CD4-positive, alpha-beta T cell treated with Interleukin-15 for 1 hour (primary cell): Measurements from ENCODE around the gene GRK2.

Source experiments
- DNase-seq: peaks from one replicate; pipeline ENCODE4 v3.0.0-alpha.2; 2020

GRK2 gene

DNA sequence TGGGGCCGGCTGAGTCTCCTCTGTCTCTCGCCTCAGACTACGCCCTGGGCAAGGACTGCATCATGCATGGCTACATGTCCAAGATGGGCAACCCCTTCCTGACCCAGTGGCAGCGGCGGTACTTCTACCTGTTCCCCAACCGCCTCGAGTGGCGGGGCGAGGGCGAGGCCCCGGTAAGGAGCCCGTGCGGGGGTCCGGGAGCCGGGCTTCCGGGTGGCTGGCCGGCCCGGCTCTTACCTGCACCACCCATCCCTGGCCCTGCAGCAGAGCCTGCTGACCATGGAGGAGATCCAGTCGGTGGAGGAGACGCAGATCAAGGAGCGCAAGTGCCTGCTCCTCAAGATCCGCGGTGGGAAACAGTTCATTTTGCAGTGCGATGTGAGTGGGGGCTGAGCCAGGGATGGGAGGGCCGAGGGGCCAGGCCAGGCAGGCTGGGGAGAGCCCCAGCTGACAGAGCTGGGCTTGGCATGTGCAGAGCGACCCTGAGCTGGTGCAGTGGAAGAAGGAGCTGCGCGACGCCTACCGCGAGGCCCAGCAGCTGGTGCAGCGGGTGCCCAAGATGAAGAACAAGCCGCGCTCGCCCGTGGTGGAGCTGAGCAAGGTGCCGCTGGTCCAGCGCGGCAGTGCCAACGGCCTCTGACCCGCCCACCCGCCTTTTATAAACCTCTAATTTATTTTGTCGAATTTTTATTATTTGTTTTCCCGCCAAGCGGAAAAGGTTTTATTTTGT lies 18.7 kb downstream of the GRK2 start:
- DNase-seq, result no peak

DNA sequence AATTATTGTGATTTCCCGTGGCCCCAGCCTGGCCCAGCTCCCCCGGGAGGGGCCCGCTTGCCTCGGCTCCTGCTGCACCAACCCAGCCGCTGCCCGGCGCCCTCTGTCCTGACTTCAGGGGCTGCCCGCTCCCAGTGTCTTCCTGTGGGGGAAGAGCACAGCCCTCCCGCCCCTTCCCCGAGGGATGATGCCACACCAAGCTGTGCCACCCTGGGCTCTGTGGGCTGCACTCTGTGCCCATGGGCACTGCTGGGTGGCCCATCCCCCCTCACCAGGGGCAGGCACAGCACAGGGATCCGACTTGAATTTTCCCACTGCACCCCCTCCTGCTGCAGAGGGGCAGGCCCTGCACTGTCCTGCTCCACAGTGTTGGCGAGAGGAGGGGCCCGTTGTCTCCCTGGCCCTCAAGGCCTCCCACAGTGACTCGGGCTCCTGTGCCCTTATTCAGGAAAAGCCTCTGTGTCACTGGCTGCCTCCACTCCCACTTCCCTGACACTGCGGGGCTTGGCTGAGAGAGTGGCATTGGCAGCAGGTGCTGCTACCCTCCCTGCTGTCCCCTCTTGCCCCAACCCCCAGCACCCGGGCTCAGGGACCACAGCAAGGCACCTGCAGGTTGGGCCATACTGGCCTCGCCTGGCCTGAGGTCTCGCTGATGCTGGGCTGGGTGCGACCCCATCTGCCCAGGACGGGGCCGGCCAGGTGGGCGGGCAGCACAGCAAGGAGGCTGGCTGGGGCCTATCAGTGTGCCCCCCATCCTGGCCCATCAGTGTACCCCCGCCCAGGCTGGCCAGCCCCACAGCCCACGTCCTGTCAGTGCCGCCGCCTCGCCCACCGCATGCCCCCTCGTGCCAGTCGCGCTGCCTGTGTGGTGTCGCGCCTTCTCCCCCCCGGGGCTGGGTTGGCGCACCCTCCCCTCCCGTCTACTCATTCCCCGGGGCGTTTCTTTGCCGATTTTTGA lies 19.5 kb downstream of the GRK2 start:
- DNase-seq, result peak; percentile 47

DNA sequence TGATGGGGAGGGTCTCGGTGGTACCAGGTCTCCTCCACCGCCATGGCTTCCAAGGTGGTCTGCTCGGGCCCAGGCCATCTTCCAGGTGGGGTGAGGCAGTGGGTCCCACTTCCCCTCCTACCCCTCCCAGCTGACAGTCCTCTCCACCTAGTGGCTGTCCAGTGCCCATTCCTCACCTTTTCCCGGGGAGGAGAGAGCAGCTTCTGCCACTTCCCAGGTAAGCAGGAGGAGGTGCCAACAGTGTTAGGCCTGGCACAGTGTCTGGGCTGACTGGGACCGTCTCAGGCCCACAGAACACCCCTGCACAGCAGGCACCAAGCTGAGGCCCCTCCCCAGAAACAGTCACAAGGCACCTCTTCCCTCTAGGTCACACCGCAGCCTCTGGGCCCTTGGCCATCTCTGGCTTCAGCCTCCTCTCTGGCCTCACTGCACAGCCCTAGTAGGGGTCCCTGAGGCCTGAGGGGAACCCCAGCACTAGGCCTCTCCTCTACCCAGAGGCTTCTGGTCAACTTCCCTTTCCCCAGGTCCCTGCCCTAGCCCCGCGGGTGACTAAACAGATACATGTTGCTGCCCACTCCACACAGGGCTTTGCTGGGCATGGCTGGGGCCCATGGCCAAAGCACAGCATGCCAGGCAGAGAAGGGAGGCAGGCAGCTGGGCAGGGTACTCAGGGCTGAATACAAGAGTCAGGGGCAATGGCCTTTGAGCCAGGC lies 20.5 kb downstream of the GRK2 start:
- DNase-seq, result peak; percentile 69

DNA sequence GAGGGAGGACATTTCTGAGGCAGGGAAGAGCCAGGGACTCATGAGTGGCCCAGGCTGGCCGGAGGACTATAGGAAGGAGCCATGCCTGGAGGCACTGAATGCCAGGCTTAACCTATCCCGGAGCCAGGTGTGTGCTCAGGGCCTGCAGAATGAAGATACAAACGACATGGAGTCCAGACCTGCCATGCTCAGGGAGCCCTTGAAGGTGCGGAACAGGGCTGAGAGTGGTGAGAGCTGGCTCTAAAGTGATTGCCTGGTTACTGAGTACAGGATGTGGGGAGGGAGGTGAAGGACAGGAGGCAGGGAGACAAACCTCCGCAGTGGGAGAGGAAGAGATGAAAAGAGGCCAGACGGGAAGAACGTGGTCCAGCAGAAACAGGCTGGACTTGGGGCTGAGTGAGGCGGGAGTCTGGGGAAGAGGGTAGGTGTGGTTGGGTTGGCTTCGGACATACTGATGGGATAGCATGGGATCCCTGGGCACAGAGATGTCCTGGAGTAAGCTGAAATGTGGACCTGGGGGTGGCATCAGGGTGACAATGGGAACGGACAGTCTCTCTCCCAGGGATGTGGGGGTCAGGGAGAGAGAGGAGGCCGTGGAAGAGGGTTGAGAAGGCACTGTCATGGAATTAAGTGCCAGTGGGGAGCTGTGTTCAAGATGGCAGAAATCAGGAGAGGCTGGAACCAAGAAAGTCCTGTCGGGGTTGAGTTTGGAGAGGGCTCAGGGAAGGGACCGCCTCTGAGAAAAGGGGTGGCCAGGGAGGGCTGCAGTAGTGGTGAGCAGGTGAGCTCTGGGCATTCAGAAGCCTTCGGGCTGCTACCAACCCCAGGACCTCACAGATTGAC lies 21.3 kb downstream of the GRK2 start:
- DNase-seq, result no peak

DNA sequence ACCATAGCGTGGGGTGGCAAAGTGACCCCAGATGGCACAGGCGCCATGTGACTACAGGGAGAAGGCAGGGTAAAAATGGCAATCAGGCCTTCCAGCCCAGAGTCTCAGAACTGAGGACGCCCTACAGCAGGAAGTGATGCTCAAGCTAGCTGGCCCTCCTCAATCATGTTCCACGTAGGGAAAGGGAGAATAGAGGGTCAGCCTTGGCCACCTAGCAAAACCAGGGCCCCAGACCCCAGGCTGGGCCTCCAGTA lies 21.9 kb downstream of the GRK2 start:
- DNase-seq, result no peak

DNA sequence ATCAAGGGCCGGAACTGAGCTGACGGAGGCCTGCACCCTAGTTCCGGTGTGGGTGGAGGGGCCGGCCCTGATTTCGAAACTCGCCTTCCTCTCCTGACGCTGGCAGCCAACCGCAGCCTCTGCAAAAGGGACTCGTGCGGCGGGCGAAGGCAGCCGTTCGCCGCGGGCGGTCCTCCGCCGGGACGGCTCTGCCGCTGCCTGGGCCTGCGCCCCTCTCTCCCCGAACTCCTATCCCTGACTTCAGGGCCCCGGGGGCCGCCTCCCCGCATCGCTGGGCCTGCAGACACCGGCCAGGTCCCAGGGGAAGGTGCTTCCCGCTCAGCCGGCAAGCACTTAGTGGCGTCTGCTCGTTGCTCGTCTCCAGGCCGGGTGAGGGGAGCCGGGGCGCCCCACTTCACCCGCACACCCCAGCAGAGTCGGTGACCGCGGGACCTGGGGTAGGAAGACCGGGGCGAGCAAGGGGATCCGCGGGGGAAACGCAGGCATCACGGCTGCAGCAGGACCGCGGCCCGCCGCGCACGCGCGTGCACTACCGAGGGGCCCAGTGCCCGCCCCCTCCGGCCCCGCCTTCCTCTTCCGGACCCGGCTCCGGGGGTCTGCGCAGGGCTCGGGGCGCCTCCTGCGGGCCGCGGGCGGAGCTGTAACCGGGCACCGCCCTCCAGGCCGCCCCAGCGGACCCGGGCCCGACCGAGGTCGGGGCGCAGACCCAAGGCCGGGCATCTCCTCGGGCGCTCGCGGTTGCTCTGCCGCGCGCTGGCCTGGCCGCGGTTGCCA lies 22.4 kb downstream of the GRK2 start:
- DNase-seq, result peak; percentile 92

DNA sequence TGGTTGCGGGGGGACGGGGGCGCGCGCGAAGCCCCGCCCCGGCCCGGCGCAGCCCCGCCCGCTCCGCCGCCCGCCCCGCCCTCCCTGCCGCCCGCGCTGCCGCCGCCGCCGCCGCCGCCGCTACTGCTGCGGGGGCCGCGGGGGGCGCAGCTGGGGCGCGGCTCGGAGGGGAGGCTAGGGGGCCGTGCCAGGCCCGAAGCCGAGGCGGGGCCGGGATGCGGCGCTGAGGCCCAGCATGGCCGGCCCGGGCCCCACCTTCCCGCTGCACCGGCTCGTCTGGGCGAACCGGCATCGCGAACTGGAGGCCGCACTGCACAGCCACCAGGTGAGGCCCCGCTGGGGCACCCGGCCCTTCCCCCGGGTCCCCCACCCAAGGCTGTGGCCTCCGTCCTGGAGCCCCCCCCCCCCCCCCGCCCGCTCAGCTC lies 23.0 kb downstream of the GRK2 start, which contains the start of gene ANKRD13D:
Gene ANKRD13D, plus strand, starts transcription at position 78 of the 425 bp plus-strand sequence. Its CDS starts 158 bp downstream, at position 236.
- no peak for DNase-seq

DNA sequence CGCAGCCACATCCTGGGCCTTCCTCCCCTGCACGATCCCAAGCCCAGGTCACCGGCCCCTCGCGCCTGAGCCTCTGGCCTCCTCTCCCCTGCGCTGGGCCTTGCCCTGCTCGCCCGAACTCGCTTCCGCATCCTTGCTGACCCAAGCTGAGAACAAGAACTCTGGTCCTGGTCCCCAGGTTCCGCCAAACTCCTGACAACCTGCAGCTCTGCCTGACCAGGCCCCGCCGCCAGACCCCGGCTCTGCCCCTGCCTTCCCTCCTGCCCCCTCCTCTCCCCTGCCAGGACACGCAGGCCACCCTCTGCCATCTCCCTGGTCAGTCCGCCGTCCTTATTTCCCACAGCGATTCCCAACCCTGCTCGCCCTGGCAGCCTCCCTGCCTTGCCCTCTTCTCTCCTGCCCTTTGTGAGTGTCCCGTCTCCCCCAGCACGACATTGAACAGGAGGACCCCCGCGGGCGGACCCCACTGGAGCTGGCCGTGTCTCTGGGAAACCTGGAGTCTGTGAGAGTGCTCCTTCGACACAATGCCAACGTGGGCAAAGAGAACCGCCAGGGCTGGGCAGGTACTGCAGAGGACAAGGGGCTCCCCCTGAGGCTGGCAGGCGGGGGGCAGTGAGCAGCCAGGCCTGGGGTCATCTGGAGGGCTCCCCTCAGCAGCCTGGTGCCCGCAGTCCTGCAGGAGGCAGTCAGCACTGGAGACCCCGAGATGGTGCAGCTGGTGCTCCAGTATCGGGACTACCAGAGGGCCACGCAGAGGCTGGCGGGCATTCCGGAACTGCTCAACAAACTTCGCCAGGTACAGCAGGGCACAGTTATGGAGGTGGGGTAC lies 23.6 kb downstream of the GRK2 start:
- no peak for DNase-seq

DNA sequence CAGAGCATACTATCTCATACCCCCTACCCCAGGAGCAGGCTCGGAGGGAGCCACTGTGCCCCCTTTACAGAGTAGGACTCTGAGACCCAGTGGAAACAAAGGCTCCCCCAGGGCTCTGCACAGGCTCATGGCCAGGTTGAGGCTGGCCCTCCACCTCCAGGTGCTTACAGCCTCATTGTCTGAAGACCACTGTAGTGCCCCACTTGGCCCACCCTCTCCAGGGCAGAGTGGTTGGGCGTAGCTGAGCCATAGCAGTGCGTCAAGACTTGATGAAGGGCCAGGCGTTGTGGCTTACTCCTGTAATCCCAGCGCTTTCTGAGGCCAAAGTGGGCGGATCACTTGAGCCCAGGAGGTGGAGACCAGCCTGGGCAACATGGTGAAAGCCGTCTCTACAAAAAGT lies 24.5 kb downstream of the GRK2 start:
- no peak for DNase-seq

DNA sequence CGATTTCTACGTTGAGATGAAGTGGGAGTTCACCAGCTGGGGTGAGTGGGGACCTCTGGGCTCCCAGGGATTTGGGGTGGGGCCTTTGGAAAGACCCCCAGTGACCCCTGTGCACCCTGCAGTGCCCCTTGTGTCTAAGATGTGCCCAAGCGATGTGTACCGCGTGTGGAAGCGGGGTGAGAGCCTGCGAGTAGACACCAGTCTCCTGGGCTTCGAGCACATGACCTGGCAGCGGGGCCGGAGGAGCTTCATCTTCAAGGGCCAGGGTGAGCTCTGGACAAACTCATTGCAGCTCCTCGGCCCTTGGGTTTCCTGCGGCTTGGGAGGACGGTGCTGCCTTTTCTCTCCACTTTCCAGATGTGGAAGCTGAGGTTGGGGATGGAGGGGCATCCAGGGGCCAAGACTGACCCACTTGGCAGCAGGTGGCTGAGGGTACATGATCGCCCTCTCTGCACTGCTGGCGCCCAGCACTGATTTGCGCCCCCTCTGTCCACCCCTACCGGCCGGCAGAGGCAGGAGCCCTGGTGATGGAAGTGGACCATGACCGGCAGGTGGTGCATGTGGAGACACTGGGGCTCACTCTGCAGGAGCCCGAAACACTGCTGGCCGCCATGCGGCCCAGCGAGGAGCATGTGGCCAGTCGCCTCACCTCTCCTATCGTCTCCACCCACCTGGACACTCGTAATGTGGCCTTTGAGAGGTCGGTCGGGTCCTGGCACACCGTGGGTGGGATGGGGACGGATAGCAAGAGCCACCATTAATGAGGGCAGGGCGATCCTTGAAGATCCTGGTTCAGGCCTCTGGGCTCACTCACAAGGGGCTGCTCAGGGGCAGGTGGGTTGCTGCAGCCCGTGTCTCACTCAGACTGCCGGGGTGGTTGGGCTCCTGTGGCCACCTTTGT lies 25.5 kb downstream of the GRK2 start:
- no peak for DNase-seq

DNA sequence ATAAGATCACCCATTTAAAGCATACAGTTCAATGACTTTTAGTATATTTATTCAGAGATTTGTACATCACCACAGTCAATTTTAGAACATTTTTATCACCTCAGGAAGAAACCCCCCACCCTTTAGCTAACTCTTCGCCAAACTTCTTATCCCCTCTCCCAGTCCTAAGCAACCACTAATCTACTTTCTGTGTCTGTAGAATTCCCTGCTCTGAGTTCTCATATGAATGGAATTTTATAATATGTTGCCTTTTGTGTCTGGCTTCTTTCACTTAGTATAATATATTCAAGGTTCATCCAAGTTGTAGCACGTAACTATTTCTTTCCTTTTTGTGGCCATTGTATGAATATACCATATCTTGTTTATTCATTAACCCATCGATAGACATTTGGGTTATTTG lies 26.4 kb downstream of the GRK2 start:
- DNase-seq, result no peak

DNA sequence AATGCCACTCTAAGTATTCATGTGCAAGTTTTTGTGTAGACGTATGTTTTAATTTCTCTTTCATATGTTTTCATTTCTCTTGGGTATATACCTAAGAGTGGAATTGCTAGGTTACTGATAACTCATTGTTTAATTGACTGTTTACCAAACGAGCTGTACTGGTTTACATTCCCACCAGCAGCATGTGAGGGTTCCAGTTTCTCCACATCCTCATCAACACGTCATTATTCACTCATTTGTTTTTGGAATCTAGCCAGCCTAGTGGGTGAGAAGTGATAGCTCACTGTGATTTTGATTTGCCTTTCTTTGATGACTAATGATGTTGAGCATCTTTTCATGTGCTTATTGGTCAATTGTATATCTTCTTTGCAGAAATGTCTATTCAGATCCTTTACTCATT lies 26.8 kb downstream of the GRK2 start:
- no peak for DNase-seq

DNA sequence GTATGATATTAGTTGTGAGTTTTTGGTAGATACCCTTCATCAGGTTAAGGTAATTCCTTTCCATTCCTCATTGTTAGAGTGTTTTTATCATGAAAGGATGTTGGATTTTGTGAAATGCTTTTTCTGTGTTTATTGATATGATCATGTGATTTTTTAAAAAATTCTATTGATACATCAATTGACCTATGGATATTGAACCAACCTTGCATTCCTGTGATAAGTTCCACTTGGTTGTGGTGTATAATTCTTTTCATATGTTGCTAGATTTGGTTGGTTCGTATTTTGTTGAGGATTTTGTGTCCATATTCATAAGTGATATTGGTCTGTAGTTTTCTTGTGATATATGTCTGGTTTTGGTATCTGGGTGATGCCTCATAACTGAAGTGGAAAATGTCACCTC lies 29.6 kb downstream of the GRK2 start:
- DNase-seq, result no peak

DNA sequence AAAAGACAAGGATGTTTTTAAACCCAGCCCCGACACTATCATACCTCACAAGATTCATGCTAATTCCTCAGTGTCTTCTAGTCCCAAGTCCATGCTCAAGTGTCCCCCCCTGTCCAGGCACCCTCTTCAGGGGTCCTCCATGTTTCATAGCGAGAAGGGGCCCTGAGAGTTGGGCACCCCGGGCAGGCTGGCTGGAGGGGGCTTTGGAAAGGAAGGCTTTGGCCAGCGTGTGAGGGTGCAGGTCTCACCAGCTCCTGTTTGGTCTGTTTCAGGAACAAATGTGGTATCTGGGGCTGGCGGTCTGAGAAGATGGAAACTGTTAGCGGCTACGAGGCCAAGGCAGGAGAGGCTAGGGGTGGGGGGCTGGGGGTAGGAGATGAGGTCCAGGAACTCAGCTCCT lies 32.5 kb downstream of the GRK2 start:
- DNase-seq, result no peak

DNA sequence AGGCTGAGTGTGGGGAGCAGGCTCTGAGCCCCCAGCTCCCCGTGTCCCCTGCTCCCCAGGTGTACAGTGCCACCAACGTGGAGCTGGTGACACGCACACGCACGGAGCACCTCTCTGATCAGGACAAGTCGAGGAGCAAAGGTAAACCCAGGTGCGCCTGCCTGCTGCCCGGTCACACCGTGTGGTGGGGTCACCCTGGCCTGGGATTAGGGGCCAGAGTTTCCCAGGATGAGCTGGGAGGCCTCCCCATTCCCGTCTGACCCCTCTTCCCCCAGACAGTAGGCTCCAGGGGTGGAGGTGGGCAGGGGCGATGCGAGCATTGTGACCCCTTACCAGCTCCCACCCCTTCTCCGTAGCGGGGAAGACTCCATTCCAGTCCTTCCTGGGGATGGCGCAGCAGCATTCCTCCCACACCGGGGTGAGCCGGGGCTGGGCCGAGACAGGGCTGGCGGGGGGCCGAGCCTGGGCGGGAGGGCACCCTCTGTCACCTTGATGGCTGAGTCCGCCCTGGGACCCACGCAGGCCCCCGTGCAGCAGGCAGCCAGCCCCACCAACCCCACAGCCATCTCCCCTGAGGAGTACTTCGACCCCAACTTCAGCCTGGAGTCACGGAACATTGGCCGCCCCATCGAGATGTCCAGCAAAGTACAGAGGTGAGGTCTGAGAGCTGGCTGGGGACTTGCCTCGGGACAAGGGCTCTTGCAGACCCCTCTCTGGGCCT lies 33.4 kb downstream of the GRK2 start:
- peak; percentile 5 for DNase-seq

DNA sequence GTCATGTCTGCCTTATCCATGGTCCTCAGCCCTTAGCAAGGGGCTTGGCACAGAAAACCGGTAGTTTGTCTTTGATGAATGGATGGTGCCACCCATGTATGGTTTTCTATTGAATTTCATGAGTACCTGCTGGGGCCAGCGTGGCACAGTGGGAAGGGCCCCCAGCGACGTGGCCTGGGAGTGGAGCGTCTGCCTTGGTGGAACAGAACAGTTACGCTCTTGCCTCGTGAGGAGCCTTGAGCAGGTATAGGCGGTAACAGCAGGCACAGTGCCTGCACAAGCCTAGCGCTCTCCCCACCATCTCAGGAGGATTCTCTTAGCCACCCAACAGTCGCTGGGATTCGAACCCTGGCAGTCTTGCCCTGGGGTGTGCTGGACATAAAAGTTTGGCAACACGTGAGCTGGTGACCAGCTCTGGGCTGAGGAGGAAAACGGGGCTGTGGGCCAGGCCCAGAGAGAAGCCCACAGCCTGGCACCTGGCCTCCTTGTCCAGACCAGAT lies 34.0 kb downstream of the GRK2 start:
- no peak for DNase-seq

DNA sequence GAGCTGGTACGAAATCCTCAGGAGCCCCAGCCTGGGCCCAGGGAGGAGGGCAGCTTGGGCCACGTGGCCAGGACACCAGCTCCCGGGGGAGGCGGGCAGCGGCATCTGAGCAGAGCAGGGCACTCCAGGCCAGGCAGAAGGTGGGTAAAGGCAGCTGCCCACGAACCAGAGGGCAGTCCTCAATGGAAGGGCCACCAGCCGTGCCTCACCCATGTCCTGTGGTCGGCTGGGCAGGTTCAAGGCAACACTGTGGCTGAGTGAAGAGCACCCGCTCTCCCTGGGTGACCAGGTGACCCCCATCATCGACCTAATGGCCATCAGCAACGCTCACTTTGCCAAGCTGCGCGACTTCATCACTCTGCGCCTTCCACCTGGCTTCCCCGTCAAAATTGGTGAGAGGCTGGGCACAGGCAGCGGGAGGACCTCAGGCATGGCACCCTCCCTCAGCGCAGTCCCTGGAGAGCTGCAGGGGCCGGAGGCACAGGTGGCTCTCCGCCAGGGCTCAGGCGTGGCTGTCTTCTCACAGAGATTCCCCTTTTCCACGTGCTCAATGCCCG lies 34.6 kb downstream of the GRK2 start:
- DNase-seq, result no peak

DNA sequence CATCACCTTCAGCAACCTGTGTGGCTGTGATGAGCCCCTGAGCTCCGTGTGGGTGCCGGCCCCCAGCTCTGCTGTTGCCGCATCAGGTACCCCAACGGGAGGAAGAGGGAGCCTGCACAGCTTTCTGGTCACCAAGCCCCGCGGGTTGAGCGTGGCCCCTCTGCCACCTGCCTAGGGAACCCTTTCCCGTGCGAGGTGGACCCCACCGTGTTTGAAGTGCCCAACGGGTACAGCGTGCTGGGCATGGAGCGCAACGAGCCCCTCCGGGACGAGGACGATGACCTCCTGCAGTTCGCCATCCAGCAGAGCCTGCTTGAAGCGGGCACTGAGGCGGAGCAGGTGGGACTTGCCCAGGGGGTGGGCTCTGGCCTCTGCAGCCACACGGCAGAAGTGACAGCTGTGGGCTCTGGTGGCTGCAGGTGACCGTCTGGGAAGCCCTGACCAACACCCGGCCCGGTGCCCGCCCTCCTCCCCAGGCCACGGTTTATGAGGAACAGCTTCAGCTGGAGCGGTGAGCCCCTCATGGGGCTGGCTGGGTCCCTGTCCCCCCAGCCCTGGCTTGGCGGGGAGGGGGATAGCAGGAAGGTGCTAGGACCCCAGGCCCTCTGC lies 35.1 kb downstream of the GRK2 start:
- no peak for DNase-seq
